Neural cell (in vitro differentiated cells): Measurements from ENCODE around the gene REM2.
"Not testable (repeated sequence)": the region's sequence is repeated elsewhere in the genome, so short reads cannot be mapped to it uniquely, and the experiment has no call there.

Source experiments
- CTCF ChIP-seq: fragments of 450-650 bp; IDR thresholded peaks from 2 replicates; pipeline ENCODE4 v1.5.1; 2014; ENCODE audit warnings: antibody characterized with exemption, mild to moderate bottlenecking, moderate library complexity; ENCODE audit not compliant: poor library complexity, severe bottlenecking
- EP300 ChIP-seq: fragments of 450-650 bp; conservative IDR thresholded peaks from 2 replicates; pipeline ENCODE4 v1.6.1; 2014; ENCODE audit warnings: antibody characterized with exemption, mild to moderate bottlenecking, moderate library complexity; ENCODE audit not compliant: poor library complexity, severe bottlenecking
- EZH2 ChIP-seq: fragments of 200-600, 300-800 bp; shearing (Covaris generic), sonication (generic); IDR thresholded peaks from 2 replicates; pipeline ENCODE4 v1.6.1; 2014; ENCODE audit warnings: antibody characterized with exemption, low read length, borderline replicate concordance, mild to moderate bottlenecking; ENCODE audit not compliant: insufficient read depth, poor library complexity, severe bottlenecking
- MXI1 ChIP-seq: fragments of 450-650 bp; conservative IDR thresholded peaks from 2 replicates; pipeline ENCODE4 v1.6.1; 2014; ENCODE audit warnings: antibody characterized with exemption, mild to moderate bottlenecking; ENCODE audit not compliant: poor library complexity, severe bottlenecking
- POLR2AphosphoS5 ChIP-seq: IDR thresholded peaks from 2 replicates; pipeline ENCODE4 v1.6.1; 2012
- SMC3 ChIP-seq: fragments of 450-650 bp; conservative IDR thresholded peaks from 2 replicates; pipeline ENCODE4 v1.6.1; 2014; ENCODE audit warnings: antibody characterized with exemption, mild to moderate bottlenecking, moderate library complexity; ENCODE audit not compliant: poor library complexity
- TAF1 ChIP-seq: IDR thresholded peaks from 2 replicates; pipeline ENCODE4 v1.6.1; 2012; ENCODE audit warnings: low read depth

- not testable (repeated sequence) for TF ChIP-seq TAF1, CTCF, EZH2, EP300, POLR2AphosphoS5, SMC3, MXI1
Observed at GRCh38 chr14:22852178-22852577, 30.8 kb upstream of the REM2 start.
